ENCODE data around the gene PPP1R36. TPM values are rescaled to one million over a fixed set of nuclear protein-coding genes. Genes with fewer than 3 reads are reported as not detected.

PPP1R36 gene
- total RNA-seq, 1 experiment from 2014 or later: 0.50 TPM

GRCh38 chr14:64623554-64624165 lies 73.9 kb downstream of the PPP1R36 start:
- Histone ChIP-seq H3K56ac (ENCODE audit: insufficient read length, low read depth, low read length) (no peak overlapping the region), H3K4ac (ENCODE audit: low read depth, low read length) (no peak overlapping the region), H3K27me3 (ENCODE audit: insufficient read depth, low read length) (no peaks in the 10 kb centered on the region), H3K9ac (ENCODE audit: extremely low read depth, insufficient read length, low read length) (no peak overlapping the region), H2BK5ac (ENCODE audit: insufficient read length, low read length) (no peak overlapping the region), H3K4me1 (ENCODE audit: insufficient read depth, low read length) (no peaks in the 10 kb centered on the region; the same call in 1 of the 2 replicates), H3K18ac (ENCODE audit: insufficient read length, low read depth, low read length) (no peak overlapping the region), H2BK120ac (ENCODE audit: low read depth, low read length, poor library complexity, severe bottlenecking) (no peak overlapping the region), H2BK12ac (ENCODE audit: insufficient read length, low read depth, low read length) (no peak overlapping the region), H2AFZ (ENCODE audit: low read length) (no peak overlapping the region), H3K79me2 (ENCODE audit: insufficient read depth, low read length) (no peaks in the 10 kb centered on the region), H3T11ph (ENCODE audit: low read length) (no peak overlapping the region), H3K27ac (ENCODE audit: insufficient read length, low read depth, low read length) (no peak overlapping the region), H3K4me2 (ENCODE audit: insufficient read depth, insufficient read length, low read length) (no peak overlapping the region), H4K20me1 (ENCODE audit: control insufficient read depth, insufficient read depth, insufficient read length) (no peaks in the 10 kb centered on the region), H2BK20ac (ENCODE audit: low read depth, low read length, poor library complexity, severe bottlenecking) (no peak overlapping the region), H4K5ac (ENCODE audit: insufficient read length, low read depth, low read length) (no peak overlapping the region), H2AK5ac (ENCODE audit: insufficient read length, low read length) (no peak overlapping the region), H4K91ac (ENCODE audit: insufficient read length, low read depth, low read length) (no peak overlapping the region), H3K23ac (ENCODE audit: insufficient read length, low read depth, low read length) (no peak overlapping the region), H3K79me1 (ENCODE audit: insufficient read depth, low read depth, low read length, poor library complexity, severe bottlenecking) (no peaks in the 10 kb centered on the region), H2BK15ac (ENCODE audit: low read depth, low read length) (no peak overlapping the region), H3K9me3 (ENCODE audit: control insufficient read depth, low read depth, low read length) (no peaks in the 10 kb centered on the region), H4K8ac (replicated peaks; ENCODE audit: insufficient read length, low read depth, low read length) (no peak overlapping the region), H3K23me2 (ENCODE audit: insufficient read length, low read depth, low read length, poor library complexity, severe bottlenecking) (no peaks in the 10 kb centered on the region), H3K14ac (ENCODE audit: insufficient read depth, low read length) (no peak overlapping the region)
- TF ChIP-seq, protein P1, sequence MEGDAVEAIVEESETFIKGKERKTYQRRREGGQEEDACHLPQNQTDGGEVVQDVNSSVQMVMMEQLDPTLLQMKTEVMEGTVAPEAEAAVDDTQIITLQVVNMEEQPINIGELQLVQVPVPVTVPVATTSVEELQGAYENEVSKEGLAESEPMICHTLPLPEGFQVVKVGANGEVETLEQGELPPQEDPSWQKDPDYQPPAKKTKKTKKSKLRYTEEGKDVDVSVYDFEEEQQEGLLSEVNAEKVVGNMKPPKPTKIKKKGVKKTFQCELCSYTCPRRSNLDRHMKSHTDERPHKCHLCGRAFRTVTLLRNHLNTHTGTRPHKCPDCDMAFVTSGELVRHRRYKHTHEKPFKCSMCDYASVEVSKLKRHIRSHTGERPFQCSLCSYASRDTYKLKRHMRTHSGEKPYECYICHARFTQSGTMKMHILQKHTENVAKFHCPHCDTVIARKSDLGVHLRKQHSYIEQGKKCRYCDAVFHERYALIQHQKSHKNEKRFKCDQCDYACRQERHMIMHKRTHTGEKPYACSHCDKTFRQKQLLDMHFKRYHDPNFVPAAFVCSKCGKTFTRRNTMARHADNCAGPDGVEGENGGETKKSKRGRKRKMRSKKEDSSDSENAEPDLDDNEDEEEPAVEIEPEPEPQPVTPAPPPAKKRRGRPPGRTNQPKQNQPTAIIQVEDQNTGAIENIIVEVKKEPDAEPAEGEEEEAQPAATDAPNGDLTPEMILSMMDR (conservative IDR thresholded peaks at IDR 0.05): no peak
- peak overlapping the region in 1 of 3 experiments; percentile 10; a peak in 1 of 7 replicates for H3K27ac Mint-ChIP-seq
- no peak for DNase-seq
- no CpG with 5 or more reads among the region's 7 CpGs for WGBS (ENCODE audit: extremely low coverage, insufficient read length, low lambda C conversion rate)
- H3K27me3 Mint-ChIP-seq (ENCODE audit: low read depth): peaks cover 2% of the 10 kb centered on the region; the same call in 1 of the 2 replicates
- peaks cover 7 to 15% of the 10 kb centered on the region in 2 experiments for H3K4me1 Mint-ChIP-seq
- H3K4me3 Mint-ChIP-seq: no peak overlapping the region
- no peaks in the 10 kb centered on the region for H3K9me3 Mint-ChIP-seq
- no peaks in the 10 kb centered on the region for H3K36me3 Mint-ChIP-seq (ENCODE audit: insufficient read depth in 1 of 3, low read depth in 3 of 3)

Data from H9 (cell line).